ENCODE results near the gene SOS2.

Gene SOS2

GRCh38 chr14:50265029-50265428 is 33.7 kb upstream of the SOS2 start:
- no peaks in the 10 kb centered on the region for H4K20me1 ChIP-seq (ENCODE audit: insufficient read depth, low read length)
- H3K4me1 ChIP-seq (ENCODE audit: insufficient read depth, low read length, severe bottlenecking) = no peaks in the 10 kb centered on the region
- H3K4me3 ChIP-seq (ENCODE audit: low read depth, low read length, poor library complexity, severe bottlenecking) = no peak overlapping the region
- H3K36me3 ChIP-seq (ENCODE audit: insufficient read depth, low read length) = peaks cover 4% of the 10 kb centered on the region; the same call in 1 of the 2 replicates
- TF ChIP-seq CTCF (IDR thresholded peaks at IDR 0.05; ENCODE audit: low read length) = no peak
- TF ChIP-seq EZH2 (IDR thresholded peaks at IDR 0.05; ENCODE audit: borderline replicate concordance, low read length) = no peak
- H3K9ac ChIP-seq (ENCODE audit: low read length) = no peak overlapping the region
- no peaks in the 10 kb centered on the region for H3K27me3 ChIP-seq (ENCODE audit: insufficient read depth, low read length)
- no peaks in the 10 kb centered on the region for H3K79me2 ChIP-seq (ENCODE audit: insufficient read depth, low read length)
- H3K9me2 ChIP-seq (ENCODE audit: low read depth, low read length) = no peaks in the 10 kb centered on the region
- H3K27ac ChIP-seq (ENCODE audit: low read depth, low read length, poor library complexity, severe bottlenecking) = no peak overlapping the region
- H3F3A ChIP-seq (ENCODE audit: insufficient read depth, low read length) = no peaks in the 10 kb centered on the region
- H3K4me2 ChIP-seq (ENCODE audit: low read length) = no peak overlapping the region
- H3K9me3 ChIP-seq (ENCODE audit: low read length) = no peaks in the 10 kb centered on the region
- H2AFZ ChIP-seq (ENCODE audit: low read length) = no peak overlapping the region

- H3K27me3 ChIP-seq (ENCODE audit: insufficient read depth, low read length) = no peaks in the 10 kb centered on the region
- peaks cover 4% of the 10 kb centered on the region; the same call in 1 of the 2 replicates for H3K36me3 ChIP-seq (ENCODE audit: insufficient read depth, low read length)
- no peaks in the 10 kb centered on the region for H3K9me2 ChIP-seq (ENCODE audit: low read depth, low read length)
- no peak overlapping the region for H3K4me3 ChIP-seq (ENCODE audit: low read depth, low read length, poor library complexity, severe bottlenecking)
- H3K4me2 ChIP-seq (ENCODE audit: low read length) = no peak overlapping the region
- no peak overlapping the region for H3K9ac ChIP-seq (ENCODE audit: low read length)
- H2AFZ ChIP-seq (ENCODE audit: low read length) = no peak overlapping the region
- no peaks in the 10 kb centered on the region for H3K9me3 ChIP-seq (ENCODE audit: low read length)
- no peaks in the 10 kb centered on the region for H3K4me1 ChIP-seq (ENCODE audit: insufficient read depth, low read length, severe bottlenecking)
- no peaks in the 10 kb centered on the region for H4K20me1 ChIP-seq (ENCODE audit: insufficient read depth, low read length)
- no peaks in the 10 kb centered on the region for H3K79me2 ChIP-seq (ENCODE audit: insufficient read depth, low read length)
- no peak for TF ChIP-seq EZH2 (IDR thresholded peaks at IDR 0.05; ENCODE audit: borderline replicate concordance, low read length)
- TF ChIP-seq CTCF (IDR thresholded peaks at IDR 0.05; ENCODE audit: low read length) = no peak
- no peak overlapping the region for H3K27ac ChIP-seq (ENCODE audit: low read depth, low read length, poor library complexity, severe bottlenecking)
- H3F3A ChIP-seq (ENCODE audit: insufficient read depth, low read length) = no peaks in the 10 kb centered on the region
Observed at GRCh38 chr14:50263321-50263720, 31.9 kb upstream of the SOS2 start.

- Histone ChIP-seq H2AFZ (ENCODE audit: low read length) (no peak overlapping the region), H3K79me2 (ENCODE audit: insufficient read depth, low read length) (no peaks in the 10 kb centered on the region), H3K36me3 (ENCODE audit: insufficient read depth, low read length) (peaks cover 4% of the 10 kb centered on the region; the same call in 1 of the 2 replicates), H3F3A (ENCODE audit: insufficient read depth, low read length) (no peaks in the 10 kb centered on the region), H4K20me1 (ENCODE audit: insufficient read depth, low read length) (no peaks in the 10 kb centered on the region), H3K9me3 (ENCODE audit: low read length) (no peaks in the 10 kb centered on the region), H3K4me2 (ENCODE audit: low read length) (no peak overlapping the region), H3K4me1 (ENCODE audit: insufficient read depth, low read length, severe bottlenecking) (no peaks in the 10 kb centered on the region), H3K27ac (ENCODE audit: low read depth, low read length, poor library complexity, severe bottlenecking) (no peak overlapping the region), H3K9ac (ENCODE audit: low read length) (no peak overlapping the region), H3K4me3 (ENCODE audit: low read depth, low read length, poor library complexity, severe bottlenecking) (no peak overlapping the region), H3K9me2 (ENCODE audit: low read depth, low read length) (no peaks in the 10 kb centered on the region), H3K27me3 (ENCODE audit: insufficient read depth, low read length) (no peaks in the 10 kb centered on the region)
- TF ChIP-seq CTCF (IDR thresholded peaks at IDR 0.05; ENCODE audit: low read length) = no peak
- TF ChIP-seq EZH2 (IDR thresholded peaks at IDR 0.05; ENCODE audit: borderline replicate concordance, low read length) = no peak
Observed at GRCh38 chr14:50262865-50263264, 31.5 kb upstream of the SOS2 start.
